ENCODE measurements around the gene SDR42E2.
A peak's percentile ranks its signal among the peaks of the same experiment; 100 is the strongest.

Gene SDR42E2

GRCh38 chr16:22195445-22195694 is 33.1 kb downstream of the SDR42E2 start (continued):
- TF ChIP-seq, protein P1, sequence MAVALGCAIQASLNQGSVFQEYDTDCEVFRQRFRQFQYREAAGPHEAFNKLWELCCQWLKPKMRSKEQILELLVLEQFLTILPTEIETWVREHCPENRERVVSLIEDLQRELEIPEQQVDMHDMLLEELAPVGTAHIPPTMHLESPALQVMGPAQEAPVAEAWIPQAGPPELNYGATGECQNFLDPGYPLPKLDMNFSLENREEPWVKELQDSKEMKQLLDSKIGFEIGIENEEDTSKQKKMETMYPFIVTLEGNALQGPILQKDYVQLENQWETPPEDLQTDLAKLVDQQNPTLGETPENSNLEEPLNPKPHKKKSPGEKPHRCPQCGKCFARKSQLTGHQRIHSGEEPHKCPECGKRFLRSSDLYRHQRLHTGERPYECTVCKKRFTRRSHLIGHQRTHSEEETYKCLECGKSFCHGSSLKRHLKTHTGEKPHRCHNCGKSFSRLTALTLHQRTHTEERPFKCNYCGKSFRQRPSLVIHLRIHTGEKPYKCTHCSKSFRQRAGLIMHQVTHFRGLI (tag by site-specific recombination; IDR thresholded peaks at IDR 0.05) = no peak
- TF ChIP-seq OVOL3 (tag by site-specific recombination; IDR thresholded peaks at IDR 0.05) = no peak
- TF ChIP-seq ZNF366 (tag by site-specific recombination; conservative IDR thresholded peaks at IDR 0.05) = 0 out of 2 replicates have a peak, but pooled peaks have one; percentile 33
- TF ChIP-seq ZNF302 (tag by site-specific recombination; IDR thresholded peaks at IDR 0.05; ENCODE audit: low read depth) = no peak
- TF ChIP-seq ZSCAN30 (tag by site-specific recombination; IDR thresholded peaks at IDR 0.05) = no peak
- TF ChIP-seq MYNN (tag by site-specific recombination; IDR thresholded peaks at IDR 0.05; ENCODE audit: borderline replicate concordance) = no peak
- no peak for TF ChIP-seq ZNF311 (tag by site-specific recombination; IDR thresholded peaks at IDR 0.05; ENCODE audit: borderline replicate concordance)
- TF ChIP-seq ZIC2 (tag by site-specific recombination; IDR thresholded peaks at IDR 0.05) = no peak
- no peak for TF ChIP-seq ZNF600 (tag by site-specific recombination; IDR thresholded peaks at IDR 0.05)
- TF ChIP-seq GLI2 (tag by site-specific recombination; IDR thresholded peaks at IDR 0.05; ENCODE audit: borderline replicate concordance, low read depth) = peak; percentile 35; the same call in 1 of the 2 replicates
- no peak for TF ChIP-seq ZNF140 (tag by site-specific recombination; IDR thresholded peaks at IDR 0.05)
- TF ChIP-seq, protein P2, sequence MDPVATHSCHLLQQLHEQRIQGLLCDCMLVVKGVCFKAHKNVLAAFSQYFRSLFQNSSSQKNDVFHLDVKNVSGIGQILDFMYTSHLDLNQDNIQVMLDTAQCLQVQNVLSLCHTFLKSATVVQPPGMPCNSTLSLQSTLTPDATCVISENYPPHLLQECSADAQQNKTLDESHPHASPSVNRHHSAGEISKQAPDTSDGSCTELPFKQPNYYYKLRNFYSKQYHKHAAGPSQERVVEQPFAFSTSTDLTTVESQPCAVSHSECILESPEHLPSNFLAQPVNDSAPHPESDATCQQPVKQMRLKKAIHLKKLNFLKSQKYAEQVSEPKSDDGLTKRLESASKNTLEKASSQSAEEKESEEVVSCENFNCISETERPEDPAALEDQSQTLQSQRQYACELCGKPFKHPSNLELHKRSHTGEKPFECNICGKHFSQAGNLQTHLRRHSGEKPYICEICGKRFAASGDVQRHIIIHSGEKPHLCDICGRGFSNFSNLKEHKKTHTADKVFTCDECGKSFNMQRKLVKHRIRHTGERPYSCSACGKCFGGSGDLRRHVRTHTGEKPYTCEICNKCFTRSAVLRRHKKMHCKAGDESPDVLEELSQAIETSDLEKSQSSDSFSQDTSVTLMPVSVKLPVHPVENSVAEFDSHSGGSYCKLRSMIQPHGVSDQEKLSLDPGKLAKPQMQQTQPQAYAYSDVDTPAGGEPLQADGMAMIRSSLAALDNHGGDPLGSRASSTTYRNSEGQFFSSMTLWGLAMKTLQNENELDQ (tag by site-specific recombination; IDR thresholded peaks at IDR 0.05; ENCODE audit: low read depth) = no peak
- TF ChIP-seq BCL6B (tag by site-specific recombination; IDR thresholded peaks at IDR 0.05) = no peak
- no peak for TF ChIP-seq ZSCAN23 (tag by site-specific recombination; IDR thresholded peaks at IDR 0.05)
- TF ChIP-seq ZBTB7A (tag by site-specific recombination; IDR thresholded peaks at IDR 0.05; ENCODE audit: low read depth) = 0 out of 2 replicates have a peak, but pooled peaks have one; percentile 23
- TF ChIP-seq SCRT2 (tag by site-specific recombination; IDR thresholded peaks at IDR 0.05) = no peak
- no peak for TF ChIP-seq ZBTB48 (tag by site-specific recombination; IDR thresholded peaks at IDR 0.05)
- TF ChIP-seq HOXD13 (CRISPR knock-in tag; IDR thresholded peaks at IDR 0.05; ENCODE audit: borderline replicate concordance) = no peak

GRCh38 chr16:22195695-22196558 is 33.6 kb downstream of the SDR42E2 start:
- Histone ChIP-seq H3K9me3 (ENCODE audit: control insufficient read depth, insufficient read depth, low read depth, low read length) (no peaks in the 10 kb centered on the region), H3K4me1 (ENCODE audit: control insufficient read depth, insufficient read depth, low read length) (peaks cover 6% of the 10 kb centered on the region), H3K4me3 (ENCODE audit: low read depth, low read length) (peak overlapping the region; percentile 61), H3K27ac (ENCODE audit: extremely low read depth, low read depth, low read length) (no peak overlapping the region), H3K36me3 (ENCODE audit: control insufficient read depth in 2 of 2, insufficient read depth in 1 of 2, low read length in 2 of 2) (no peaks in the 10 kb centered on the region)
- ChIA-PET CTCF (interaction anchor here (0.6 to 2.6 kb wide), 10 partner anchors 12 to 479 kb away, joined by 3 to 14 read pairs (median 3); partner anchors contain the start of gene POLR3E), POLR2A (interaction anchor here (0.7 to 2.1 kb wide), 3 partner anchors 9 to 101 kb away, joined by 3 to 7 read pairs (median 6); partner anchors contain the start of genes EEF2K and POLR3E)
- TF ChIP-seq, protein P3, sequence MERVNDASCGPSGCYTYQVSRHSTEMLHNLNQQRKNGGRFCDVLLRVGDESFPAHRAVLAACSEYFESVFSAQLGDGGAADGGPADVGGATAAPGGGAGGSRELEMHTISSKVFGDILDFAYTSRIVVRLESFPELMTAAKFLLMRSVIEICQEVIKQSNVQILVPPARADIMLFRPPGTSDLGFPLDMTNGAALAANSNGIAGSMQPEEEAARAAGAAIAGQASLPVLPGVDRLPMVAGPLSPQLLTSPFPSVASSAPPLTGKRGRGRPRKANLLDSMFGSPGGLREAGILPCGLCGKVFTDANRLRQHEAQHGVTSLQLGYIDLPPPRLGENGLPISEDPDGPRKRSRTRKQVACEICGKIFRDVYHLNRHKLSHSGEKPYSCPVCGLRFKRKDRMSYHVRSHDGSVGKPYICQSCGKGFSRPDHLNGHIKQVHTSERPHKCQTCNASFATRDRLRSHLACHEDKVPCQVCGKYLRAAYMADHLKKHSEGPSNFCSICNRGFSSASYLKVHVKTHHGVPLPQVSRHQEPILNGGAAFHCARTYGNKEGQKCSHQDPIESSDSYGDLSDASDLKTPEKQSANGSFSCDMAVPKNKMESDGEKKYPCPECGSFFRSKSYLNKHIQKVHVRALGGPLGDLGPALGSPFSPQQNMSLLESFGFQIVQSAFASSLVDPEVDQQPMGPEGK (tag by site-specific recombination; IDR thresholded peaks at IDR 0.05) = 0 out of 2 replicates have a peak, but pooled peaks have one; percentile 49
- TF ChIP-seq, protein P4, sequence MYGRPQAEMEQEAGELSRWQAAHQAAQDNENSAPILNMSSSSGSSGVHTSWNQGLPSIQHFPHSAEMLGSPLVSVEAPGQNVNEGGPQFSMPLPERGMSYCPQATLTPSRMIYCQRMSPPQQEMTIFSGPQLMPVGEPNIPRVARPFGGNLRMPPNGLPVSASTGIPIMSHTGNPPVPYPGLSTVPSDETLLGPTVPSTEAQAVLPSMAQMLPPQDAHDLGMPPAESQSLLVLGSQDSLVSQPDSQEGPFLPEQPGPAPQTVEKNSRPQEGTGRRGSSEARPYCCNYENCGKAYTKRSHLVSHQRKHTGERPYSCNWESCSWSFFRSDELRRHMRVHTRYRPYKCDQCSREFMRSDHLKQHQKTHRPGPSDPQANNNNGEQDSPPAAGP (tag by site-specific recombination; IDR thresholded peaks at IDR 0.05) = peak; percentile 95
- TF ChIP-seq HOXD13 (CRISPR knock-in tag; IDR thresholded peaks at IDR 0.05; ENCODE audit: borderline replicate concordance) (no peak), ZNF423 (tag by site-specific recombination; IDR thresholded peaks at IDR 0.05) (0 out of 2 replicates have a peak, but pooled peaks have one; percentile 47), ZNF529 (tag by site-specific recombination; IDR thresholded peaks at IDR 0.05; ENCODE audit: insufficient replicate concordance) (no peak), ZNF707 (tag by site-specific recombination; IDR thresholded peaks at IDR 0.05) (no peak)

Data from HEK293 (cell line).